ENCODE measurements around the gene SERGEF. TPM values are rescaled to one million over a fixed set of nuclear protein-coding genes. Genes with fewer than 3 reads are reported as not detected.

Gene SERGEF
- total and polyA plus RNA-seq, 8 donors, result 9.3 to 158 (median 73.5) TPM; not detected in 1

- Histone ChIP-seq H3K27me3 (peaks cover 0 to 31% (median 0%) of the 10 kb centered on the region in 3 donors), H3K4me1 (peaks cover 0 to 4% (median 0%) of the 10 kb centered on the region in 4 donors), H3K27ac (no peak overlapping the region), H3K36me3 (no peaks in the 10 kb centered on the region), H3K9me3 (no peaks in the 10 kb centered on the region), H3K4me3 (no peak overlapping the region)
- TF ChIP-seq CTCF (IDR thresholded peaks at IDR 0.05), result no peak
- TF ChIP-seq POLR2AphosphoS5 (IDR thresholded peaks at IDR 0.05), result no peak
- no peak for TF ChIP-seq POLR2A (IDR thresholded peaks at IDR 0.05)
- TF ChIP-seq EP300 (IDR thresholded peaks at IDR 0.05), result no peak
- intact Hi-C loops (cut with DNase I; ENCODE audit: low total_unique reads), result no loop called here
- DNase-seq, result no peak
- 34 to 52% (median 49%) methylated on average over 7 of the region's 7 CpGs for WGBS, 5 donors
Observed at GRCh38 chr11:17752144-17752543, 260.7 kb downstream of the SERGEF start.

GRCh38 chr11:17751558-17751957 lies 261.3 kb downstream of the SERGEF start:
- DNase-seq, result no peak
- H3K4me3 ChIP-seq, result no peak overlapping the region
- H3K9me3 ChIP-seq, result no peaks in the 10 kb centered on the region
- 43 to 86% (median 51%) methylated on average over 1 to 2 of the region's 2 CpGs for WGBS, 5 donors
- peaks cover 0 to 37% (median 0%) of the 10 kb centered on the region in 3 donors for H3K27me3 ChIP-seq
- H3K36me3 ChIP-seq, result no peaks in the 10 kb centered on the region
- intact Hi-C loops (cut with DNase I; ENCODE audit: low total_unique reads), result no loop called here
- TF ChIP-seq POLR2AphosphoS5 (IDR thresholded peaks at IDR 0.05) (no peak), EP300 (IDR thresholded peaks at IDR 0.05) (no peak), CTCF (IDR thresholded peaks at IDR 0.05) (no peak), POLR2A (IDR thresholded peaks at IDR 0.05) (no peak)
- H3K4me1 ChIP-seq, result peaks cover 0 to 4% (median 0%) of the 10 kb centered on the region in 4 donors
- no peak overlapping the region for H3K27ac ChIP-seq

- intact Hi-C loops (cut with DNase I; ENCODE audit: low total_unique reads), result no loop called here
- no peaks in the 10 kb centered on the region for H3K9me3 ChIP-seq
- H3K4me3 ChIP-seq, result no peak overlapping the region
- peaks cover 0 to 44% (median 0%) of the 10 kb centered on the region in 3 donors for H3K27me3 ChIP-seq
- TF ChIP-seq POLR2A (IDR thresholded peaks at IDR 0.05), result no peak
- TF ChIP-seq POLR2AphosphoS5 (IDR thresholded peaks at IDR 0.05), result no peak
- TF ChIP-seq CTCF (IDR thresholded peaks at IDR 0.05), result no peak
- TF ChIP-seq EP300 (IDR thresholded peaks at IDR 0.05), result no peak
- H3K36me3 ChIP-seq, result no peaks in the 10 kb centered on the region
- peaks cover 0 to 4% (median 0%) of the 10 kb centered on the region in 4 donors for H3K4me1 ChIP-seq
- DNase-seq, result no peak
- WGBS, 5 donors, result 50 to 72% (median 60%) methylated on average over 2 of the region's 2 CpGs
- no peak overlapping the region for H3K27ac ChIP-seq
Observed at GRCh38 chr11:17750801-17751165, 262.1 kb downstream of the SERGEF start.

- Histone ChIP-seq H3K4me1 (peaks cover 0 to 4% (median 0%) of the 10 kb centered on the region in 4 donors), H3K4me3 (no peak overlapping the region), H3K27ac (no peak overlapping the region), H3K27me3 (peaks cover 0 to 49% (median 0%) of the 10 kb centered on the region in 3 donors), H3K9me3 (no peaks in the 10 kb centered on the region), H3K36me3 (no peaks in the 10 kb centered on the region)
- TF ChIP-seq POLR2AphosphoS5 (IDR thresholded peaks at IDR 0.05), result no peak
- no peak for TF ChIP-seq POLR2A (IDR thresholded peaks at IDR 0.05)
- TF ChIP-seq CTCF (IDR thresholded peaks at IDR 0.05), result no peak
- no peak for TF ChIP-seq EP300 (IDR thresholded peaks at IDR 0.05)
- WGBS, 5 donors, result 68 to 75% (median 73%) methylated on average over 12 to 13 of the region's 13 CpGs
- intact Hi-C loops (cut with DNase I; ENCODE audit: low total_unique reads), result no loop called here
- DNase-seq, result no peak
Observed at GRCh38 chr11:17750013-17750800, 262.6 kb downstream of the SERGEF start.
